Right lobe of liver (tissue), 4 donors: ENCODE measurements around the gene CD40LG.

ENCODE experiments used
- CTCF ChIP-seq, 4 donors: fragments of 200-600 bp in 3 of 4; fragments of 450-650 bp in 1 of 4; IDR thresholded peaks; one replicate each; pipeline versions ENCODE4 v1.5.1 to v1.8.0; 2016 to 2022; ENCODE audit warnings: antibody characterized with exemption in 4 of 4, mild to moderate bottlenecking in 2 of 4
- POLR2A ChIP-seq: fragments of 450-650 bp; IDR thresholded peaks from one replicate; pipeline ENCODE4 v1.6.1; 2017; ENCODE audit warnings: antibody characterized with exemption, mild to moderate bottlenecking
- donor health status: DM: no; HTN: no; CAD: no.
- donor health status: DM: no; HTN: no; CAD: no.
- donor health status: DM: no; HTN: yes; CAD: no.

- TF ChIP-seq CTCF (IDR thresholded peaks at IDR 0.05) (no peak), POLR2A (no peak)
Observed at GRCh38 chrX:136635235-136635634, 12.7 kb upstream of the CD40LG start.
